GM12801 (cell line): ENCODE data around the gene MARCHF10.

ENCODE experiments used
- TF ChIP-seq, protein P1 (sequence below): IDR thresholded peaks from one replicate; pipeline ENCODE4 v1.5.1; 2011; ENCODE audit warnings: control low read depth; ENCODE audit not compliant: insufficient read length; ENCODE audit errors: extremely low read depth

The MARCHF10 gene

DNA sequence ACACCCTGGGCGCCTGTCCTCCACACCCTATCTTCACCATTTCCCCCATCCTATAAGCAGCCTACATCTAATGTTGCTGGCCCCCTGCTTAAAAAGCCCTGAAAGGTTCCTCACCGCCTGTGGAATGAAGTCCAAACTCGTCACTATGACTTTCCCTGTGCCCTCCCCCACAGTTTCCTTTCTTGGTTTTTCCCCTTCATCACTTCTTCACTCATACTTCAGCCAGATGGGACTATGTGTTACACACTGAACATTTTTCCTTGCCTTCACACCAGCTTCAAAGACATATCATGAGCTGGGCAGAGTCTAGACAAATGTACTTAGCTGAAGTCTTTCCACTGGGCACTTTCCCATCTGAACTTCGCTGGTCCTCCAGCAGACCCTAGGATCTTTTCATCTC is 1.5 kb upstream of the MARCHF10 start:
- TF ChIP-seq, protein P1, sequence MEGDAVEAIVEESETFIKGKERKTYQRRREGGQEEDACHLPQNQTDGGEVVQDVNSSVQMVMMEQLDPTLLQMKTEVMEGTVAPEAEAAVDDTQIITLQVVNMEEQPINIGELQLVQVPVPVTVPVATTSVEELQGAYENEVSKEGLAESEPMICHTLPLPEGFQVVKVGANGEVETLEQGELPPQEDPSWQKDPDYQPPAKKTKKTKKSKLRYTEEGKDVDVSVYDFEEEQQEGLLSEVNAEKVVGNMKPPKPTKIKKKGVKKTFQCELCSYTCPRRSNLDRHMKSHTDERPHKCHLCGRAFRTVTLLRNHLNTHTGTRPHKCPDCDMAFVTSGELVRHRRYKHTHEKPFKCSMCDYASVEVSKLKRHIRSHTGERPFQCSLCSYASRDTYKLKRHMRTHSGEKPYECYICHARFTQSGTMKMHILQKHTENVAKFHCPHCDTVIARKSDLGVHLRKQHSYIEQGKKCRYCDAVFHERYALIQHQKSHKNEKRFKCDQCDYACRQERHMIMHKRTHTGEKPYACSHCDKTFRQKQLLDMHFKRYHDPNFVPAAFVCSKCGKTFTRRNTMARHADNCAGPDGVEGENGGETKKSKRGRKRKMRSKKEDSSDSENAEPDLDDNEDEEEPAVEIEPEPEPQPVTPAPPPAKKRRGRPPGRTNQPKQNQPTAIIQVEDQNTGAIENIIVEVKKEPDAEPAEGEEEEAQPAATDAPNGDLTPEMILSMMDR: no peak

DNA sequence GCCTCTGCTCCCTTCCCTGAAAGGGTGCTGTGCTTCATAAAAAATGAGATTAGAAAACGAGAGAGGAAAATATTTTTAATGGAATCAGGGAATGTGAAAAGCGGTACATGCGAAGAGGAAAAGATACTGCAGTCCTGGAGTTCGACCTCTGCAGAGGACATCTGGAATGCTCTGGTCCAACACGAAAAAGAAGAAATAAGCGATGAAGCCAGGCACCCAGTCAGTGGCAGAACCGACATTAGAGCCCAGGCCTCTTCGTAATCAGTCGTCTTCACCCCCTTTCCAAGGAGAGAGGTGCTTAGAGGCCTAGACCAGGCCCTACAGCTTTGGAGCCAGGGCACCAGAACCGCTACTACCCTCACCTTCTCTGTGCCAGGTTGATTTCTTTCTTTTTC is 459 bp upstream of the MARCHF10 start:
- TF ChIP-seq, protein P1: no peak

DNA sequence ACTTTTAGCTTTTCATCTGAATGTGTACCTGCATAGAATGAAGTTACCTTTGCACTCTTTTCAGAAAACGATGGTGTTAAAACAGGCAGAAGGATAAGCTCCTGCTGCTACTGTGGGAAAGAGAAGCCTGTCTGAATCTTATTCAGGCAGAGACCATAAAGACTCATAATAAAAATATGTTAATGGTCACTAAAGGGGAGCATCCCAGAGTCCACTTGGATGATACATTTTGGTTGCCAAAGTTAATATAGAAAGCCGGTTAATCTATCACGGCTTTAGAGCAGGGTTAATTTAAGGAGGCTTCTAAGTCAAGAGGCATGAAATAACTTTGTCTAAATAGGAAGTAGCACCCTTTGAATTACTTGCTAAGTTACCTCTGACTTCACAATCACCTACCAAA is 2.9 kb downstream of the MARCHF10 start:
- TF ChIP-seq, protein P1: no peak

DNA sequence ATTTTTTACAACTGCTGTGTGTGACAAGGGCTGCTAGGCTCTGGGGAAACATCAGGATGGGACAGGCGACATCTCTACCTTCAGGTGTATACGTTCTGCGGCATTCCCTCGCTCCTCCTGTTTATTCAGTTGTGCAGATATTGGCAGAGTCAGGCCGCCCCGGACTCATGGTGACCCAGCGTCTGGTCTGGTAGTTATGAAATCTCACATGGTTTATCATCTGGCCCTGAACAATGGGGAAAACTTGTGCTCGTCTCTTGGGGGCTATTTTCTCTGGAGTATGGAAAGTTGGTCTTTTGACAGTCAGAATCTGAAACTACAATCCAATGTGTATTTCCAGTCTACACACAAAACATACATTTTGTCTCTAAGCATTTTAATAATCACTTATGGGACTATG is 3.3 kb downstream of the MARCHF10 start:
- TF ChIP-seq, protein P1: no peak

DNA sequence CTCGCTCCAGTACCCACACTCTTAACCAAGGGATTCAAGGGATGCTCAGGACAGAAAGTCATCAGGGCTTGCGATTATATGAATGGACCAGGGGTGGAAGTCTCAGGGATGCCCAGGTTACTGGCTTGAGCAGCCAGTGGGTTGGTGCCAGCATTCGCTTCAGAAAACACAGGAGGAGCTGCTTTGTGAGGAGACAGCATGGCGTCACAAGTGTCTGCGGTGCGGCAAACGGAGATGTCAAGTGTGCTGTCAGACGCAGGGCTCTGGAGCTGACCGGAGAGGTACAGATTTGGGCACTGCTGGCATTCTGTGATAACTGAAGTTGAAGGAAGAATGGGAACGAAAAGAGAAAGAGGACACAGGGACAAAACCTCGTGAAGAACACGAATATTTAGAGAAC is 4.1 kb downstream of the MARCHF10 start:
- TF ChIP-seq, protein P1: no peak

DNA sequence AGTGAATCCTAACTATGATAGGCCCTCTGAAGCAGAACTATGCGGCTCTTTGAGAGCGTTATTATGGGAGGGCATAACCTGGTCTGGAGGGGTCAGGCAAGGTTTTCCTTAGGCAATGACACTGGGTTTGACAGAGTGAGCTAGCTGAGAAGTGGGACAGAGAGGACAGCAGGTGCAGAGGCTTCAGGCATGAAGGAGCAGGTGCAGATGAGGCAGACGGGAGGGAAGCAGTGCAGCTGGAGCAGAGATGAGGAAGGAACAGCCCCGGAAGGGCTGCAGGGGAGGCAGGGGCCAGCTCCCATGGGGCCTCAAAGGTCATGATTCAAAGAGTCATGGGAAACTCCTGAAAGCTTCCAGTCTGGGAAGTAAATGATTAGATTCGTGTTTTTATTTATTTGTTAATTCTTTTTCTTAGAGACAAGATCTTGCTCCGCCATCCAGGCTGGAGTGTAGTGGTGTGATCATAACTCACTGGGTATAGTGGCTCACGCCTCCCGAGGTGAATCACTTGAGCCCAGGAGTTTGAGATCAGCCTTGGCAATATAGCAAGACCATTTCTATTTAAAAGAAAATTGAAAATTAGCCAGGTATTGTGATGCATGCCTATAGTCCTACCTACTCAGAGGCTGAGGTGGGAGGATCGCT is 5.4 kb downstream of the MARCHF10 start:
- TF ChIP-seq, protein P1: no peak

DNA sequence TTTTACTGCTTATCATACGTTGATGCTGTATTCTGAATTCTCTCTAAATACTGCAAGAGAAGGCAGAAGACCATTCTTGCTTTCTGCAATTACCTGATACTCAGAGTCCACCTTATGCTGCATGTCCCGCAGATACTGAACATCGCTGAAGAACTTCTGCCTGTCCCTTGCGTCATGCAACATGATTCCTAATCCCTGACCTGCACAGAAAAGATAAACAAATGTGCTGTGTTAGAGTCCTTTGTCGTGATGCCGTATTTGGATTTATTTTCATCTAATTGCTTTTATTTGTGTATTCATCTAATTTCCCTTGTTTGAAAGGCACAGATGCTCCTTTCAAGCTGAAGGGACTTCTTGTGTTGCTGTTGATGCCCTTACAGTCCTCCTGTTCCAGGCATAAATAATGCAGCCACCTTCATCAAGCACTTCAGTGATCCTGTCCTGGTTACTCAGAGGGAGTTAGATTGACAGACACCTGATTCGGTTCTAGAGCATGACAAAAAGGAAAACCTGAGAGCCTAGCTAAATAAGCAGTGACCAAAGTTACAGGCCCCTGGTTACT is 6.5 kb downstream of the MARCHF10 start:
- TF ChIP-seq, protein P1: no peak

DNA sequence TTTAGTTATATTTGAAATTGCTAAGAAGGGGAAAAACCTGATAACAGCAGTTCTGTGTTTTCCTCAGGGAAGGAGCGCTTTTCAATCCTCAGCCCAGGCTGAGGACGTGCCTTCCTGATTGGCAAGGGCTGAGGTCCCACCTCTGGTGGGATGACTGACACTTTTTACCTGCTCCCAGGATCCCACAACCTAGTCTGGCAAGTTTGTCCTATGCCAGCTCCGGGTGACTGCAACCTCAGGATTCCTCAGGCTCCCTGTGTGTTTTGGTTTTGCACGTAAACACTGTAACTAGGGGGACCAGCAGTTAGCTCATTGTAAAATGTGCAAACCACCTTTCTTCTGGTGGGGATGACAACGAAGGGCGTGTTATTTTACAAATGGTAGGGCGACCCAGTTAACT is 7.5 kb downstream of the MARCHF10 start:
- TF ChIP-seq, protein P1: no peak
